H1 (cell line): ENCODE data around the gene LMTK2.

Source experiments
- BCL11A ChIP-seq, 2 experiments: IDR thresholded peaks; one replicate each; pipeline ENCODE4 v1.6.1; 2011; ENCODE audit warnings: low read depth in 2 of 2, low read length in 2 of 2, mild to moderate bottlenecking in 2 of 2
- POLR2A ChIP-seq, 2 experiments: IDR thresholded peaks; 1 replicate in 1 of 2; 2 replicates in 1 of 2; pipeline ENCODE4 v1.6.1; 2011; ENCODE audit warnings: low read depth in 2 of 2, low read length in 2 of 2, mild to moderate bottlenecking in 2 of 2; ENCODE audit errors: control extremely low read depth in 1 of 2
- TCF12 ChIP-seq: IDR thresholded peaks from 2 replicates; pipeline ENCODE4 v1.6.1; 2011; ENCODE audit warnings: low read depth, mild to moderate bottlenecking, low read length

- TF ChIP-seq BCL11A (IDR thresholded peaks at IDR 0.05; ENCODE audit: low read depth in 2 of 2, low read length in 2 of 2) (no peak), TCF12 (no peak), POLR2A (IDR thresholded peaks at IDR 0.05; ENCODE audit: control extremely low read depth in 1 of 2, low read depth in 2 of 2, low read length in 2 of 2) (no peak)
These were observed 19.1 kb downstream of the LMTK2 start for GRCh38 chr7:98125759-98126158.
